HG03139 (cell line): ENCODE measurements around the gene OPCML.

ENCODE experiments used
- ATAC-seq: cut with Tn5 transposase; IDR thresholded peaks from one replicate; pipeline ENCODE4 v1.9.1; 2021; ENCODE audit not compliant: unreplicated experiment

OPCML gene

GRCh38 chr11:133146697-133147306, 385.5 kb downstream of the OPCML start:
- ATAC-seq, result no peak

GRCh38 chr11:133137939-133138338, 394.4 kb downstream of the OPCML start:
- no peak for ATAC-seq

GRCh38 chr11:133137270-133137669, 395.0 kb downstream of the OPCML start:
- no peak for ATAC-seq

- ATAC-seq, result no peak
Observed at GRCh38 chr11:133136376-133136775, 395.9 kb downstream of the OPCML start.

- ATAC-seq, result peak; percentile 93
Observed at GRCh38 chr11:133134314-133135173, 397.8 kb downstream of the OPCML start.

GRCh38 chr11:133133606-133134005, 398.7 kb downstream of the OPCML start:
- no peak for ATAC-seq

GRCh38 chr11:133133050-133133449, 399.3 kb downstream of the OPCML start:
- no peak for ATAC-seq

- no peak for ATAC-seq
Observed at GRCh38 chr11:133127741-133128140, 404.6 kb downstream of the OPCML start.

GRCh38 chr11:133123796-133124195, 408.5 kb downstream of the OPCML start:
- no peak for ATAC-seq

- ATAC-seq, result no peak
Observed at GRCh38 chr11:133123366-133123765, 408.9 kb downstream of the OPCML start.

GRCh38 chr11:133122256-133122655, 410.0 kb downstream of the OPCML start:
- ATAC-seq, result no peak

- no peak for ATAC-seq
Observed at GRCh38 chr11:133118563-133119268, 413.6 kb downstream of the OPCML start.

GRCh38 chr11:133115099-133115498, 417.2 kb downstream of the OPCML start:
- no peak for ATAC-seq

GRCh38 chr11:133107763-133108162, 424.5 kb downstream of the OPCML start:
- no peak for ATAC-seq

- no peak for ATAC-seq
Observed at GRCh38 chr11:133107136-133107535, 425.2 kb downstream of the OPCML start.

- no peak for ATAC-seq
Observed at GRCh38 chr11:133106417-133106816, 425.9 kb downstream of the OPCML start.

GRCh38 chr11:133104009-133104744, 428.1 kb downstream of the OPCML start:
- no peak for ATAC-seq

- no peak for ATAC-seq
Observed at GRCh38 chr11:133096981-133097380, 435.3 kb downstream of the OPCML start.

GRCh38 chr11:133086518-133086917, 445.8 kb downstream of the OPCML start:
- no peak for ATAC-seq

GRCh38 chr11:133082841-133083488, 449.3 kb downstream of the OPCML start:
- peak; percentile 88 for ATAC-seq

GRCh38 chr11:133082453-133082781, 449.9 kb downstream of the OPCML start:
- ATAC-seq, result no peak
